GM03348 (cell line): ENCODE measurements around the gene SFN.
"Not testable (repeated sequence)": the region's sequence is repeated elsewhere in the genome, so short reads cannot be mapped to it uniquely, and the experiment has no call there.

Experiments
- DNase-seq: peaks from one replicate; pipeline ENCODE4 v3.0.0; 2012; ENCODE audit warnings: low spot score

Gene SFN

GRCh38 chr1:26864610-26865480 is 1.9 kb downstream of the SFN start:
- DNase-seq = peak; percentile 99

- DNase-seq = not testable (repeated sequence)
Measured at GRCh38 chr1:26873097-26873496, 10.1 kb downstream of the SFN start.

- DNase-seq = no peak
Measured at GRCh38 chr1:26874896-26875295, 11.9 kb downstream of the SFN start.

GRCh38 chr1:26877326-26877725 is 14.4 kb downstream of the SFN start:
- DNase-seq = no peak

- DNase-seq = no peak
Measured at GRCh38 chr1:26879793-26880192, 16.8 kb downstream of the SFN start.

- not testable (repeated sequence) for DNase-seq
Measured at GRCh38 chr1:26881611-26882010, 18.7 kb downstream of the SFN start.

GRCh38 chr1:26882696-26883463 is 19.9 kb downstream of the SFN start:
- DNase-seq = no peak

GRCh38 chr1:26887125-26887524 is 24.2 kb downstream of the SFN start:
- peak; percentile 53 for DNase-seq

- no peak for DNase-seq
Measured at GRCh38 chr1:26888231-26888630, 25.3 kb downstream of the SFN start.

GRCh38 chr1:26889551-26890466 is 26.9 kb downstream of the SFN start, which contains the start of gene GPN2:
Gene GPN2 (minus strand): TSS chr1:26890283. CDS start chr1:26890096, 187 bp downstream.
- DNase-seq = peak; percentile 93

GRCh38 chr1:26890467-26890796 is 27.5 kb downstream of the SFN start:
- no peak for DNase-seq

- no peak for DNase-seq
Measured at GRCh38 chr1:26894263-26894662, 31.3 kb downstream of the SFN start.

- DNase-seq = no peak
Measured at GRCh38 chr1:26897351-26897750, 34.4 kb downstream of the SFN start.

- peak; percentile 93 for DNase-seq
Measured at GRCh38 chr1:26900001-26900814, 37.3 kb downstream of the SFN start, which contains the start of gene GPATCH3. Gene GPATCH3 (minus strand): TSS chr1:26900467. CDS start chr1:26900442, 25 bp downstream.

- DNase-seq = no peak
Measured at GRCh38 chr1:26900815-26901511, 38.0 kb downstream of the SFN start.

- peak; percentile 81 for DNase-seq
Measured at GRCh38 chr1:26907071-26907917, 44.3 kb downstream of the SFN start.

GRCh38 chr1:26909951-26910342 is 47.0 kb downstream of the SFN start:
- DNase-seq = no peak

- DNase-seq = no peak
Measured at GRCh38 chr1:26910343-26911160, 47.6 kb downstream of the SFN start.
